Peyer's patch (tissue), 4 donors: Measurements from ENCODE around the gene APBA1.

ENCODE experiments used
- CTCF ChIP-seq, 6 experiments: fragments of 450-650 bp in 4 of 6; fragments of 200-600 bp in 2 of 6; sonication (generic) in 1 of 6; IDR thresholded peaks; one replicate each; pipeline ENCODE4 v1.5.1; 2017 to 2019; ENCODE audit warnings: antibody characterized with exemption in 6 of 6, mild to moderate bottlenecking in 3 of 6, moderate library complexity in 1 of 6
- POLR2A ChIP-seq, 2 donors: fragments of 450-650 bp; IDR thresholded peaks; one replicate each; pipeline ENCODE4 v1.5.1; 2017; ENCODE audit warnings: antibody characterized with exemption in 2 of 2, mild to moderate bottlenecking in 2 of 2, moderate library complexity in 2 of 2

GRCh38 chr9:69620731-69621130 lies 51.4 kb downstream of the APBA1 start:
- no peak for TF ChIP-seq CTCF (IDR thresholded peaks at IDR 0.05)
- TF ChIP-seq POLR2A (IDR thresholded peaks at IDR 0.05), result no peak
